ENCODE measurements around the gene VAV3. TPM values are rescaled to one million over a fixed set of nuclear protein-coding genes. Genes with fewer than 3 reads are reported as not detected.
A peak's percentile ranks its signal among the peaks of the same experiment; 100 is the strongest.
"Not testable (repeated sequence)": the region's sequence is repeated elsewhere in the genome, so short reads cannot be mapped to it uniquely, and the experiment has no call there.

The VAV3 gene
- total RNA-seq, 1 donor from 2014 or later = 29.1 TPM

GRCh38 chr1:108009603-108010195 is 44.7 kb upstream of the VAV3 start:
- H3K9me3 Mint-ChIP-seq = no peaks in the 10 kb centered on the region
- H3K27ac Mint-ChIP-seq = no peak overlapping the region
- intact Hi-C loops (cut with micrococcal nuclease) = loop anchor here (5.0 kb wide), 3 partner anchors 32 to 42 kb away; partner anchors contain the start of gene VAV3
- no peak for TF ChIP-seq CTCF (IDR thresholded peaks at IDR 0.05)
- ATAC-seq (ENCODE audit: low read depth) = no peak
- peaks cover 39% of the 10 kb centered on the region for H3K4me1 Mint-ChIP-seq
- no peak overlapping the region for H3K4me3 Mint-ChIP-seq
- ChIA-PET CTCF (interaction anchor here (0.7 kb wide), 1 partner anchor 227 kb away, joined by 3 read pairs; no protein-coding TSS in a partner anchor), POLR2A (interaction anchor here (1.0 kb wide), 1 partner anchor 38 kb away, joined by 6 read pairs; no protein-coding TSS in a partner anchor)
- H3K27me3 Mint-ChIP-seq = no peaks in the 10 kb centered on the region
- H3K36me3 Mint-ChIP-seq (ENCODE audit: low read depth) = peaks cover 3% of the 10 kb centered on the region
- DNase-seq = no peak

DNA sequence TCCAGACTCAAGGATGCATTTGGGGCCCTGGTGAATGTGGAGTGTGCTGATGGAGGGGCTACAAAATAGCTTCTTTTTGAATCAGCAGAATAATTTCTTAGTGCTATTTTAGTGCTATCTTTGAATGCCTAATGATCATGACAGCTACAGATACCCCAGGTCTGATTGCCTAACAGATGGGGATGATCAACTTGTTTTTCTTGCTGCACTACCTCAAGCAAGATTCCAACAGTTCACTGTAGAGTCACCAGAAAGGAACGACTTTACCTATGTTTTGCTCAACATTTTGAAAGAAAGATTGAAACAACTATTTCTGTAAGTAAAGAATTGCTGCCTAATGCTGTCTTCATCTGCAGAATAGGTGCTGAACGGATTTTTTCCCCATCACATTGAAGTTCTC is 42.6 kb upstream of the VAV3 start:
- peaks cover 3% of the 10 kb centered on the region for H3K36me3 Mint-ChIP-seq (ENCODE audit: low read depth)
- no peak for ATAC-seq (ENCODE audit: low read depth)
- H3K4me3 Mint-ChIP-seq = no peak overlapping the region
- peaks cover 2% of the 10 kb centered on the region for H3K9me3 Mint-ChIP-seq
- intact Hi-C loops (cut with micrococcal nuclease) = loop anchor here (5.0 kb wide), 2 partner anchors 35 to 40 kb away; partner anchors contain the start of gene VAV3
- no peak for DNase-seq
- no peak for TF ChIP-seq CTCF (IDR thresholded peaks at IDR 0.05)
- no peaks in the 10 kb centered on the region for H3K27me3 Mint-ChIP-seq
- peaks cover 39% of the 10 kb centered on the region for H3K4me1 Mint-ChIP-seq
- H3K27ac Mint-ChIP-seq = no peak overlapping the region
- POLR2A ChIA-PET = interaction anchor here (1.1 to 1.4 kb wide), 2 partner anchors 71 to 220 kb away, joined by 3 to 4 read pairs; no protein-coding TSS in a partner anchor
- CTCF ChIA-PET = interaction anchor here (1.4 kb wide), 1 partner anchor 226 kb away, joined by 3 read pairs; no protein-coding TSS in a partner anchor

- Mint-ChIP-seq H3K27ac (peak overlapping the region; percentile 9), H3K4me3 (no peak overlapping the region), H3K36me3 (ENCODE audit: low read depth) (peaks cover 3% of the 10 kb centered on the region), H3K4me1 (peaks cover 39% of the 10 kb centered on the region), H3K27me3 (no peaks in the 10 kb centered on the region), H3K9me3 (peaks cover 2% of the 10 kb centered on the region)
- no peak for TF ChIP-seq CTCF (IDR thresholded peaks at IDR 0.05)
- intact Hi-C loops (cut with micrococcal nuclease) = loop anchor here (5.0 kb wide), 2 partner anchors 35 to 40 kb away; partner anchors contain the start of gene VAV3
- DNase-seq (no peak), ATAC-seq (ENCODE audit: low read depth) (no peak)
- POLR2A ChIA-PET = interaction anchor here (0.7 to 1.4 kb wide), 3 partner anchors 19 to 220 kb away, joined by 3 to 4 read pairs (median 3); no protein-coding TSS in a partner anchor
- CTCF ChIA-PET = no interaction called here
Measured at GRCh38 chr1:108007070-108007469, 42.1 kb upstream of the VAV3 start.

DNA sequence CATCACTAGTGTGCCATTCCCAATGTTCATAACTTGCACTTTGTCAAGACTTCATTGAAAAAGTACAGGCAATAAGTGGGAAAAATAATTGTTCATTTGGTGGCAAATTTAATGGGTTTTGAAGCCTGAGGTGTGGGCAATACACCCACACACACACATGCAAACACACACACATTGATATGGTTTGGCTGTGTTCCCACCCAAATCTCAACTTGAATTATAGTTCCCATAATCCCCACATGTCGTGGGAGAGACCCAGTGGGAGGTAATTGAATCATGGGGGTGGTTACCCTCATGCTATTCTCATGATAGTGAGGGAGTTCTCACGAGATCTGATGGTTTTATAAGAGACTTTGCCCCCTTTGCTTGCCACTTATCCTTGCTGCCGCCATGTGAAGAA is 39.9 kb upstream of the VAV3 start:
- H3K36me3 Mint-ChIP-seq (ENCODE audit: low read depth); DNase-seq; POLR2A ChIA-PET; H3K4me3 Mint-ChIP-seq; ATAC-seq (ENCODE audit: low read depth); H3K27me3 Mint-ChIP-seq; H3K27ac Mint-ChIP-seq; CTCF ChIA-PET; H3K9me3 Mint-ChIP-seq: not testable (repeated sequence)
- intact Hi-C loops (cut with micrococcal nuclease) = loop anchor here (5.0 kb wide), 2 partner anchors 37 to 38 kb away; partner anchors contain the start of gene VAV3
- H3K4me1 Mint-ChIP-seq = peaks cover 27% of the 10 kb centered on the region

- Mint-ChIP-seq H3K27ac (no peak overlapping the region), H3K9me3 (peaks cover 2% of the 10 kb centered on the region), H3K27me3 (no peaks in the 10 kb centered on the region), H3K4me1 (no peaks in the 10 kb centered on the region), H3K4me3 (no peak overlapping the region), H3K36me3 (ENCODE audit: low read depth) (peaks cover 3% of the 10 kb centered on the region)
- TF ChIP-seq CTCF (IDR thresholded peaks at IDR 0.05) = no peak
- ATAC-seq (ENCODE audit: low read depth) (no peak), DNase-seq (no peak)
- ChIA-PET POLR2A (interaction anchor here (0.5 kb wide), 1 partner anchor 33 kb away, joined by 3 read pairs; no protein-coding TSS in a partner anchor), CTCF (no interaction called here)
- intact Hi-C loops (cut with micrococcal nuclease) = no loop called here
Measured at GRCh38 chr1:108000620-108001111, 35.7 kb upstream of the VAV3 start.

All from activated B cell treated with CpG ODN at 0.5 μM for 24 hours (primary cell).